Stimulated activated naive B cell treated with anti-CD40 and anti-IgM and Interleukin-4, amounts not matched to agents 10 μg/mL and 1 μg/mL and 100 μg/mL, for 72 hours (primary cell): Measurements from ENCODE around the gene LTBP1.
"Not testable (repeated sequence)": the region's sequence is repeated elsewhere in the genome, so short reads cannot be mapped to it uniquely, and the experiment has no call there.

Experiments
- ATAC-seq, 2 donors: fragments of 150-1000 bp; cut with Tn5 transposase; replicated peaks; 2 replicates each; pipeline ENCODE4 v1.10.0; 2021; ENCODE audit warnings: moderate library complexity in 1 of 2
- DNase-seq: peaks from one replicate; pipeline ENCODE4 v3.0.0; 2021
- H3K27ac Mint-ChIP-seq: one replicate; pipeline ENCODE4 v1.8.0; 2022; ENCODE audit warnings: mild to moderate bottlenecking, mixed read lengths
- H3K27me3 Mint-ChIP-seq, 2 donors: one replicate each; pipeline ENCODE4 v1.8.0; 2022; ENCODE audit warnings: mixed read lengths in 2 of 2
- H3K36me3 Mint-ChIP-seq, 2 donors: one replicate each; pipeline ENCODE4 v1.8.0; 2022; ENCODE audit warnings: mixed read lengths in 2 of 2, mild to moderate bottlenecking in 1 of 2
- H3K4me1 Mint-ChIP-seq, 2 donors: one replicate each; pipeline ENCODE4 v1.8.0; 2022; ENCODE audit warnings: mixed read lengths in 2 of 2, mild to moderate bottlenecking in 1 of 2
- H3K4me3 Mint-ChIP-seq, 2 donors: one replicate each; pipeline ENCODE4 v1.8.0; 2022; ENCODE audit warnings: mild to moderate bottlenecking in 2 of 2, mixed read lengths in 2 of 2, moderate library complexity in 1 of 2
- H3K9me3 Mint-ChIP-seq, 2 donors: one replicate each; pipeline ENCODE4 v1.8.0; 2022; ENCODE audit warnings: mixed read lengths in 2 of 2, mild to moderate bottlenecking in 1 of 2

LTBP1 gene

DNA sequence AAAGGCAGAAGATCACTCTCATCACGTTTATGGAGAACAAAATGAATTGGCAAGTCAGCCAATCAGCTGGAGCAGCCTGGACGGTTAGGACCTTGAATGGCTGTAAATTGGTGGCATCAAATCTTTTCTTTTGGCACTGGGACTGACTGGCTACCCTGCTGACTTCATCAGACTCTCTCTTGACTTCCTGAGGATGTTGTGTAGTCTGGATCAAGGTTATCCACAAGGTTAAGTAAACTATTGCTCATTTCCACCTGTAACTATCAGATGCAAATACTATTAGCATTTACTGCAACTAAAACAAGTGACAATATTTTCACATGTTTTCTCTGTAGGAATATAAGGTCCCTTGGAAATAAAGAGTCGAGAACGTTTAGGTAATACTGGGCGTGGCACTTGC lies 395.4 kb downstream of the LTBP1 start:
- ATAC-seq (no peak), DNase-seq (no peak)
- Mint-ChIP-seq H3K4me1 (peaks cover 0 to 3% of the 10 kb centered on the region in 2 donors), H3K36me3 (no peaks in the 10 kb centered on the region), H3K4me3 (no peak overlapping the region), H3K9me3 (no peaks in the 10 kb centered on the region), H3K27ac (no peak overlapping the region), H3K27me3 (peaks cover 7 to 17% of the 10 kb centered on the region in 2 donors)

DNA sequence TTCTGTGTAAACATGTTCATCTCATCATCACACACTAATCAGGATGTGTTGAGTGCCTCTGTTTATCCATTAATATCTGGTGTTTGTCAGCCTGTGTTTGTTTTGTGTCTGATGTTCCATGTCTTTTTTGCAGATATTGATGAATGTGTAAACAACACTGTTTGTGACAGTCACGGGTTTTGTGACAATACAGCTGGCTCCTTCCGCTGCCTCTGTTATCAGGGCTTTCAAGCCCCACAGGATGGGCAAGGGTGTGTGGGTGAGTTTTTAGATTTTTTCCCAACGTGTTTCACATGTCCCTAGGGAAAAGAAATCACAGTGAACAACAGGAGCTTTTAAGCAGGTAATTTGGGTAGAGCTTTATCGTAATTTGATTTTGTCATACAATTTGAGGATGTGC lies 396.0 kb downstream of the LTBP1 start:
- ATAC-seq (no peak), DNase-seq (no peak)
- Mint-ChIP-seq H3K9me3 (no peaks in the 10 kb centered on the region), H3K27ac (no peak overlapping the region), H3K27me3 (peaks cover 7 to 21% of the 10 kb centered on the region in 2 donors), H3K36me3 (no peaks in the 10 kb centered on the region), H3K4me3 (no peak overlapping the region), H3K4me1 (peaks cover 0 to 3% of the 10 kb centered on the region in 2 donors)

DNA sequence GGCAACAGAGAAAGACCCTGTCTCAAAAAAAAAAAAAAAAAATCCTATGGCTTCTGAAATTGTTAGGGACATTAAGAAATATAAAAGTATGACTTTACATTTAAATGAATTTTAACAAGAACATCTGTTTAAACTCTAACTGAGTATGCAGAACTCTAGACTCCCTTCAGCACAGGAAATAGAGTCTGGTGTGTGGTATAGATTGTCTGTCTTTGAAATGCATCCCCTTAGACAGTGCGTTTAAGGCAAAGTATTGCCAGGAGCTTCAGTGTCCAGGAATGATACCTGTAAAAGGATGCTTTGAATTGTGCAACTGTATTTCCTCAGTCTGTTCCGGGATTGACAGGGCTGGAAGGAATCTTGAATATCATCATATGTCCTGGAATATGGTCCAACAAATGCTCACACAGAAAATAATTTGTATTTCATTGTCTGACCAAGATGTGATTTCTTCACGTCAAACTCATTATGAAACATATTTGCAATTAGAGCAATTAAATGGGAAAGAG lies 396.7 kb downstream of the LTBP1 start:
- H3K9me3 Mint-ChIP-seq = no peaks in the 10 kb centered on the region
- DNase-seq (no peak), ATAC-seq (no peak)
- H3K4me1 Mint-ChIP-seq = peaks cover 0 to 3% of the 10 kb centered on the region in 2 donors
- no peaks in the 10 kb centered on the region for H3K36me3 Mint-ChIP-seq
- no peak overlapping the region for H3K4me3 Mint-ChIP-seq
- H3K27ac Mint-ChIP-seq = no peak overlapping the region
- peaks cover 7 to 21% of the 10 kb centered on the region in 2 donors for H3K27me3 Mint-ChIP-seq

DNA sequence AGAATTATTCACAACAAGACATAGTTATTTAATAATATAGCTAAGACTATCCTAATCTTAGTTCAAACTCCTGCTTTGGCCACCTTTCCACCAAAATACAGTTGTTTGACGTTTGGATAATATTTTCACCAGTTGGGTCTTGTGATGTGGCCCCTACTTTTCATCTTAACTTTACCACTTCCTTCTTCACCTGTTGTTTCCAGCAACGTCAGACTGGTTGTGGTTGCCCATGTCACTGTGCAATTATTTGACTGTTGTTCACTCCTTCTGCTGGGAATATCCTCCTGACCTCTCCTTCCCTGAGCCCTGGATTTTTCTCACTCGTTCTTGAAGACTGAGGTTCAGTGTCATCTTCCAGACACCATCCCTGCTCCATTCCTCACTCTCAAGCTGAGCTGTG lies 397.5 kb downstream of the LTBP1 start:
- peaks cover 7 to 14% of the 10 kb centered on the region in 2 donors for H3K27me3 Mint-ChIP-seq
- no peaks in the 10 kb centered on the region for H3K9me3 Mint-ChIP-seq
- DNase-seq = no peak
- no peak overlapping the region for H3K4me3 Mint-ChIP-seq
- H3K27ac Mint-ChIP-seq = no peak overlapping the region
- peaks cover 0 to 3% of the 10 kb centered on the region in 2 donors for H3K4me1 Mint-ChIP-seq
- no peaks in the 10 kb centered on the region for H3K36me3 Mint-ChIP-seq
- no peak for ATAC-seq

DNA sequence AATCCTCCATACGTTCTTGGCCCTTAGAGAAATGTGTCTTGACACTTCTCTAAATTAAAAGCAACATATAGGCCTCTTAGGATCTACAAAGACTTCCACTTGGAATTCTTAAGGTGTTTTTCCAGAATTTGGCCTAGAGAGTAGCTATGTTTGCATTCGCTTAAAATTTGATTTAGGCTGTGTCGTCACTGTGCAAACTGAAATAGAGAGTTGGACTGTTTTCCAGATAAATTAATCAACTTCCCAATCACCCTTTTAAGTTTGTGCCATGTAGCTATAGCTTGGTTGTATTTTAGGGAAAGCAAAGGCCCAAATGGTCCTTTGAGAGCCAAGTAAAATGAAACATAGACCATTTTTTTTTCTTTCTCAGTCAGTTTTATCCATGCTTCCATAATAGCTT lies 401.1 kb downstream of the LTBP1 start:
- H3K27me3 Mint-ChIP-seq = peaks cover 0 to 4% of the 10 kb centered on the region in 2 donors
- H3K4me1 Mint-ChIP-seq = peaks cover 0 to 3% of the 10 kb centered on the region in 2 donors
- no peak overlapping the region for H3K4me3 Mint-ChIP-seq
- no peak for DNase-seq
- no peak for ATAC-seq
- H3K36me3 Mint-ChIP-seq = no peaks in the 10 kb centered on the region
- no peaks in the 10 kb centered on the region for H3K9me3 Mint-ChIP-seq
- H3K27ac Mint-ChIP-seq = no peak overlapping the region

DNA sequence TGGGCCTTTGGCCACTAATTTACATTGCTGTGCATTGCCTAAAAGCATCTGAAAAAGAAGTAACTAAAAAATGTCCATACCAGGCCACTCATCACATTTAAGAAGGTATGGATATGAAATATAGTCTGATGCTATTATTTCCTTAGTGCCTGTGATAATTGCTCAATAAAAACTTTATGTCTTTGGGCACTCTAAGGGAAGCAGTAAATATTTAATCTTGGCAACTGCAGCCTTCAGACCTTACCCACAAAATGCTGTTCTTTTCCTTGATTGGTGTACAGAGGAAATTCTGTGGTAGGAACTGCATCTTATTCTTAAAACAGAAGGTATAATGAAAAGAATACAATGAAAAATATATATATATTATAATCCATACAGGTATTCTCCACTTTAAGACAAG lies 403.9 kb downstream of the LTBP1 start:
- no peak overlapping the region for H3K27ac Mint-ChIP-seq
- H3K27me3 Mint-ChIP-seq = peaks cover 0 to 4% of the 10 kb centered on the region in 2 donors
- H3K4me1 Mint-ChIP-seq = no peaks in the 10 kb centered on the region
- H3K36me3 Mint-ChIP-seq = peaks cover 0 to 3% of the 10 kb centered on the region in 2 donors
- DNase-seq (no peak), ATAC-seq (no peak)
- H3K4me3 Mint-ChIP-seq = no peak overlapping the region
- H3K9me3 Mint-ChIP-seq = peaks cover 6 to 7% of the 10 kb centered on the region in 2 donors

DNA sequence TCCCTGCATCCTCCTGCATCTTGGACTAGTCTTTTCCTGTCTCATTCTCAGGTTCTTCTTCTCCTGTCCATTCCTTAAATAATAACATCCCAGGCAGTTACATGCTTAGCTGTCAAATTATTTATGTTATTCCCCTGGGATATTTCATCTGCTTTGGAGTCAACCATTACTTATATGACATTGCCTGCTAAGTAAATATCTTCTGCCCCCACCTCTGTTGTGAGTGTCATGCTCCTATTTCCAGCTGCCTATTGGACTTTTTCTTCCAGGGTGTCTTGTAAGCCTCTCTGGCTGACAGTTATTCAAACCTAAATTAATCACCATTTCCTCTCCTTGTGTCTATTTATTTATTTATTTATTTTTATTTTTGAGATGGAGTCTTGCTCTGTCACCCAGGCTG lies 405.0 kb downstream of the LTBP1 start:
- H3K27ac Mint-ChIP-seq = no peak overlapping the region
- DNase-seq (no peak), ATAC-seq (no peak)
- no peak overlapping the region for H3K4me3 Mint-ChIP-seq
- no peaks in the 10 kb centered on the region for H3K4me1 Mint-ChIP-seq
- peaks cover 0 to 7% of the 10 kb centered on the region in 2 donors for H3K36me3 Mint-ChIP-seq
- H3K27me3 Mint-ChIP-seq = peaks cover 0 to 4% of the 10 kb centered on the region in 2 donors
- peaks cover 9 to 13% of the 10 kb centered on the region in 2 donors for H3K9me3 Mint-ChIP-seq

DNA sequence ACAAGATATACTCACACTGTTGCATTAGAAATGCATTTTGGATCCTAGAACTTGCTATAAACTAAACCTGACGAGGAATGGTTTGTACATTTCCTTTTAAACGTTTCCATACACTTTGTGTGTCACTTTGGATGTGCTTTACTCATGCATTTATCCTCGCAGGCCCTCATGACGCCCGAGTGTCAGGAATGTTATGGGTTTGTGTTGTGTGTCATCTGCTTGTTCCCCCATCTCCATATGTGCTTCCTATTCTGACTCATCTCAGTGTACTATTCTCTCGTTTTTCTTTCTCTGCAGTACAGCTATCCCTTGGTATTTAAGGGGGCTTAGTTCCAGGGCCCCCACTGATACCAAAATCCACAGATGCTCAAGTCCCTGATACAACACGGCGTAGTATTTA lies 408.2 kb downstream of the LTBP1 start:
- DNase-seq = no peak
- ATAC-seq = no peak
- Mint-ChIP-seq H3K27ac (no peak overlapping the region), H3K9me3 (peaks cover 13% of the 10 kb centered on the region in 2 donors), H3K36me3 (peaks cover 0 to 7% of the 10 kb centered on the region in 2 donors), H3K27me3 (no peaks in the 10 kb centered on the region), H3K4me3 (no peak overlapping the region), H3K4me1 (no peaks in the 10 kb centered on the region)

DNA sequence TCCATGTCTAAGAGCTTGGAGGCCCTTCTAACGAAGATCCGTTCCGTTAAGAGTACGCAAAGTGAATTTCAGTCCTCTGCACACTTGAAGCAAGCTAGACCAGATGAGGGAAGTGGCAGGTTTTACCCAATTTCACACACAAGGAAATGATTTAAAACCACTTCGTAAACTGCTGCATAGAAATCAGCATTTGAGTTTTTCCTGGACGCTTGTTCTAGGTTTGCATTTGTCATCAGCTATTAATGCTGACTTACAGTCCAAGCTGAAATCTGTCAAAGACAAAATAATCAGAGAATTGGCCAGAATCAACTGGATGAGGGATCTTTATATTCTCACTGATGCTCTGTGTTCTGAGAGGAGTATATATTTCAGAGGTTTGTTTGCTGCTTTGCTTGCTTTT lies 412.1 kb downstream of the LTBP1 start:
- DNase-seq = no peak
- H3K4me3 Mint-ChIP-seq = no peak overlapping the region
- no peaks in the 10 kb centered on the region for H3K4me1 Mint-ChIP-seq
- peaks cover 0 to 7% of the 10 kb centered on the region in 2 donors for H3K36me3 Mint-ChIP-seq
- no peaks in the 10 kb centered on the region for H3K27me3 Mint-ChIP-seq
- ATAC-seq = no peak
- peaks cover 13% of the 10 kb centered on the region in 2 donors for H3K9me3 Mint-ChIP-seq
- no peak overlapping the region for H3K27ac Mint-ChIP-seq

DNA sequence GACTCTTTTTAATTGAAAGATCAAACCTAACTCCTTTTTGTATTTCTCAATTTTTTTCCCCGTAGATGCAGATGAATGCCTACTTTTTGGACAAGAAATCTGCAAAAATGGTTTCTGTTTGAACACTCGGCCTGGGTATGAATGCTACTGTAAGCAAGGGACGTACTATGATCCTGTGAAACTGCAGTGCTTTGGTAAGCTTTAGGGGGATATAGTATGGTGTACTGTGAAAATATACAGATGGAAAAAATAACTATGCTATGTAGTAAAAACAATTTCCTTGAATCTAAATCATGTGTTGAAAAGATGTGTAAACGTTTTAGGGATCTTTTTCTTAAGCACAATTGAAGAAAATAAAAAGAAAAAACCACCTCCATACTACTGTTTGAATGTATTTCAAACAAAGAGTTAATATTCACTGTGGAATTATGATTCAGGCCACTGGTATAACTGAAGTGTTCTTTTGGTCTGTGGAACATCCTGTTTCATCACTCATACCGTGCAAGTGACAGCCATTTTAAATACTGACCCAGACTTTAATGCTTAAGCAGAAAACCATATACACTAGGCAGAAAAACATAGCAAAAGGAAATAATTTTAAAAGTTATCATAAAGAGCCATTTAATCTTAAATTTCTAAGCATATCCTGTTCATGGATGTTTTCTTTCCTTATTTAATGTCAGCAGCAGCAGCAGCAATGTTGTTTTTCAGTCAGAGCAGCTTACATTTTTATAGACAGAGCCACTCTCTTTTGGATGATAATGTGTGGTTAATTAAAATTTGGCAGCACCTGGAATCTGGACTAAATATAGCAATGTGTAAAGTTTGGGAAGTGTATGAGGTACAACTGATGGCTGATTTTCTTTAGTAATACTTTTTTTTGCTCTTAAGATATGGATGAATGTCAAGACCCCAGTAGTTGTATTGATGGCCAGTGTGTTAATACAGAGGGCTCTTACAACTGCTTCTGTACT lies 416.9 kb downstream of the LTBP1 start:
- DNase-seq = no peak
- Mint-ChIP-seq H3K9me3 (no peaks in the 10 kb centered on the region), H3K27ac (no peak overlapping the region), H3K4me1 (no peaks in the 10 kb centered on the region), H3K4me3 (no peak overlapping the region), H3K36me3 (no peaks in the 10 kb centered on the region), H3K27me3 (peaks cover 12 to 13% of the 10 kb centered on the region in 2 donors)
- no peak for ATAC-seq

DNA sequence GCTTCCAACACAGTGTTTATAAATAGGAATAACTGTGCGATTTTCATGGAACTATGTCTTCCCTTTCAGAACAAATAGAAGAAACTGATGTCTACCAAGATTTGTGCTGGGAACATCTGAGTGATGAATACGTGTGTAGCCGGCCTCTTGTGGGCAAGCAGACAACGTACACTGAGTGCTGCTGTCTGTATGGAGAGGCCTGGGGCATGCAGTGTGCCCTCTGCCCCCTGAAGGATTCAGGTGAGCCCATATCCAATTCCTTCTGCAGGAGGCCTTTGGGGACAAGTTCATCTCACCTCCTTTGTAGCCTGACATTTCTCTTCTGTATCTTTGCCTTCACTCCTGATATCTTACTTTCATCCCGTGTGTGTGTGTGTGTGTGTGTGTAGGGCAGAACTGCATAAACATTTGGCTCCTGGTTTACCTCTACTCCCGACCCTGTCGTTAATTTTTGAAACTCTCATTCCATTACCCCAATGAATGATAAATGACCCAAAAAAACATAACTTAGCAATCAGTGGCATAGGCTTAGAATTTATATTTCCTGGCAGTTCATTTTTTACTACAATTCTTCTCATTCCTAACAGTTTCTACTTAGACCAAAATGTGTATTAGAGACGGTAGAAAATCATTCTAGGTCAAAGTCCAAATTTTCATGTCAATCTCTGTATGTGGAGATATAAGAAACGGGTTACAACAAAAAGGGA lies 418.7 kb downstream of the LTBP1 start:
- ATAC-seq (no peak), DNase-seq (no peak)
- Mint-ChIP-seq H3K36me3 (no peaks in the 10 kb centered on the region), H3K27ac (no peak overlapping the region), H3K4me3 (no peak overlapping the region), H3K9me3 (no peaks in the 10 kb centered on the region), H3K27me3 (peaks cover 12 to 13% of the 10 kb centered on the region in 2 donors), H3K4me1 (no peaks in the 10 kb centered on the region)

DNA sequence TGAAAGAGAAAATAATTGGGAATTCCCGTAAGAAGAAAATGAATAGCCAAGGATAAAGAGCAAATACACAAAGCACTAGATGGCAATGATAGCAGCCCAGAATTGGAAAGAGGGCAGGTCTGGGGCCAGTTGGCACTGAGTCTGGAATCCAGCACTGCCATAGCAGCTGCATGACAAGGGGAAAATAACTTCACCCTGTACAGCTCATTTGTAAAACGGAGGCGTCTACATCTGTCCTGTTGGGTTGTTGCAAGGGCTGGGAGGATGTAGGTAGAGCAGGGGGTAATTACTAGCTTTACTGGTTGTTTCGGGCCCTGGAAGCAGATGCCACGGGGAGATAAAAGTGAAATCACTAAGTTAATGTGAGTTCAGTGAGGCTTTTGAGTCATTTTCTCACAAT lies 419.7 kb downstream of the LTBP1 start:
- no peak for ATAC-seq

DNA sequence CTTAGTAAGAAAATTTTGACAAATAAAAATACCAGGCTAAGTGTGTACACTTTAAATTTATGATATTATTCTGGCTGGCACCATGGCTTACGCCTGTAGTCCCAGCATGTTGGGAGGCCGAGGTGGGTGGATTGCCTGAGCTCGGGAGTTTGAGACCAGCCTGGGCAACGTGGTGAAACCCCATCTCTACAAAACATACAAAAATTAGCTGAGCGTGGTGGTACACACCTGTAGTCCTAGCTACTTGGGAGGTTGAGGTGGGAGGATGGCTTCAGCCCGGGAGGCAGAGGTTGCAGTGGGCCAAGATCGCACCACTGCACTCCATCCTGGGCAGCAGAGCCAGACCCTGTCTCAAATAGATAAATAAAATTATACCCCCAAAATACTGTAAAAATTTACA lies 421.8 kb downstream of the LTBP1 start:
- H3K4me1 Mint-ChIP-seq, H3K36me3 Mint-ChIP-seq, H3K4me3 Mint-ChIP-seq, H3K9me3 Mint-ChIP-seq, DNase-seq, ATAC-seq, H3K27ac Mint-ChIP-seq: not testable (repeated sequence)
- H3K27me3 Mint-ChIP-seq = peaks cover 12 to 13% of the 10 kb centered on the region in 2 donors

More for the DNA sequence above, 419.7 kb downstream of the LTBP1 start:
- Mint-ChIP-seq H3K4me3 (no peak overlapping the region), H3K27me3 (peaks cover 12 to 13% of the 10 kb centered on the region in 2 donors), H3K27ac (no peak overlapping the region), H3K36me3 (no peaks in the 10 kb centered on the region), H3K4me1 (no peaks in the 10 kb centered on the region), H3K9me3 (no peaks in the 10 kb centered on the region)
- DNase-seq = no peak

DNA sequence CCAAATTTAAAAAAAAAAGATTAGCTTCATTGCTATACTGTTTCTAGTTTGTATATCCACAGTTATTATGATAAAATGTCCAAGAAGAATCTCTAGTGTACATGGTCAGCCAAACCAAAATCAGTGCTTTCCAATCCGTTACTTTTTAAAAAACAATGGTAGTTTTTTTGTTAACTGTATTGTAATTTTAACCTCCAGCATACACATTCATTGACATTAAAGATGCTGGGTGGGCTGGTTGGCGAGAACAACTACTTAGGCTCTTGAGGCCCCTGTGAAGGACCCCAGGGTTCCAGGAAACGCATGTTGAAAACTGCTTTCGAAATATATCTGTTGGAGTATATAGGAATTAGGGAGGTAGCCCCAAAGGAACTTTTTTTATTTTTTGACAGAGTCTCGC lies 422.4 kb downstream of the LTBP1 start:
- peaks cover 0 to 5% of the 10 kb centered on the region in 2 donors for H3K4me1 Mint-ChIP-seq
- H3K4me3 Mint-ChIP-seq = no peak overlapping the region

More for the DNA sequence above, 422.4 kb downstream of the LTBP1 start:
- ATAC-seq (no peak), DNase-seq (no peak)
- Mint-ChIP-seq H3K27me3 (peaks cover 12 to 13% of the 10 kb centered on the region in 2 donors), H3K36me3 (no peaks in the 10 kb centered on the region), H3K9me3 (no peaks in the 10 kb centered on the region), H3K27ac (no peak overlapping the region)
